GM12865 (cell line): ENCODE measurements around the gene PTPRH.
"Not testable (repeated sequence)": the region's sequence is repeated elsewhere in the genome, so short reads cannot be mapped to it uniquely, and the experiment has no call there.

ENCODE experiments used
- DNase-seq: peaks from one replicate; pipeline ENCODE4 v3.0.0; 2010; ENCODE audit warnings: low read depth
- H3K4me3 ChIP-seq: 2 replicates; pipeline ENCODE4 v1.5.1; 2011; ENCODE audit warnings: mild to moderate bottlenecking, low read depth, low read length, control low read depth
- TF ChIP-seq, protein P1 (sequence below): IDR thresholded peaks from 2 replicates; pipeline ENCODE4 v1.5.1; 2011; ENCODE audit warnings: low read length, control low read depth, low read depth, inconsistent platforms; ENCODE audit not compliant: insufficient read depth; ENCODE audit errors: missing control alignments

The PTPRH gene

DNA sequence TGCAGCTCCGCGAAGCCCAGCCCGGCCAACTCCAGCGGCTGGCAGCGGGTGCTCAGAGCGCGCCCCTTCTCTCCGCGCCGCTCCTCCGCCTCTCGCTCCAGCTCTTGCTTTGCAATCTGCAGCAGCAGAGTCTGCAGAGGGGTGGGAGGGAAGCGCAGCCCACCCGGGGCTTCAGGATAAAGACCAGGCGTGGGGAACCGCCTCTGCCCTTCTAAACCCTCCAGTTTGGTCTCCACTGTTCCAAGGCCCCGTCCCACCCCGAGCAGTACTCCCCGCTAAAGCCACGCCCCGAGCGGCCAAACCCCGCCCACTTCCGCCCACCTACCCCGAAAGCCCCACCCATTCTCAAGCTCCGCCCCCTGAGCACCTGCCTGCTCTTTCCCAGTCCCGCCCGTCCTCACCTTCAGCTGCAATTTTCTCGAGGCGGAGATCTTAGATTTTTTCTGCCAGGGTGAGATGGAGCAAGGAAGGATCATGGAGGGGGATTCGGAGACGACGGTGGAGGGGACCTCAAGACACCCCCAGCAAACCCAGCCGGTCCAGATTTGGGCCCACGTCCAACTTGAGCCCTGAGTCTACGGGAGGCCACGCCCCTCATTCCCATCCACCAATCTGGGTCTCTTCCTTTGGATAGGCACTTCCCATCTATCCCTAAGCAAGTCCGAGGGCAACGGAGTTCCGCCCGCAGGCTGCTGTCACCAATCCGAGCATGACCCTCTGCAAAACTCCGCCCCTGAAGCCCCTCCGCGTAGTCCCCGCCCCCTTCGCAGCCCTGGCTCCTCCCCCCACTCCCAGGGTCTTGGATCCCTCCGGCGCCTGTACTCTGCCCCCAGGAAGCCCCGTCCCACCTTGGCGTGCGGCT is 52.9 kb downstream of the PTPRH start:
- TF ChIP-seq, protein P1, sequence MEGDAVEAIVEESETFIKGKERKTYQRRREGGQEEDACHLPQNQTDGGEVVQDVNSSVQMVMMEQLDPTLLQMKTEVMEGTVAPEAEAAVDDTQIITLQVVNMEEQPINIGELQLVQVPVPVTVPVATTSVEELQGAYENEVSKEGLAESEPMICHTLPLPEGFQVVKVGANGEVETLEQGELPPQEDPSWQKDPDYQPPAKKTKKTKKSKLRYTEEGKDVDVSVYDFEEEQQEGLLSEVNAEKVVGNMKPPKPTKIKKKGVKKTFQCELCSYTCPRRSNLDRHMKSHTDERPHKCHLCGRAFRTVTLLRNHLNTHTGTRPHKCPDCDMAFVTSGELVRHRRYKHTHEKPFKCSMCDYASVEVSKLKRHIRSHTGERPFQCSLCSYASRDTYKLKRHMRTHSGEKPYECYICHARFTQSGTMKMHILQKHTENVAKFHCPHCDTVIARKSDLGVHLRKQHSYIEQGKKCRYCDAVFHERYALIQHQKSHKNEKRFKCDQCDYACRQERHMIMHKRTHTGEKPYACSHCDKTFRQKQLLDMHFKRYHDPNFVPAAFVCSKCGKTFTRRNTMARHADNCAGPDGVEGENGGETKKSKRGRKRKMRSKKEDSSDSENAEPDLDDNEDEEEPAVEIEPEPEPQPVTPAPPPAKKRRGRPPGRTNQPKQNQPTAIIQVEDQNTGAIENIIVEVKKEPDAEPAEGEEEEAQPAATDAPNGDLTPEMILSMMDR = no peak
- no peak overlapping the region for H3K4me3 ChIP-seq
- peak; percentile 31 for DNase-seq

DNA sequence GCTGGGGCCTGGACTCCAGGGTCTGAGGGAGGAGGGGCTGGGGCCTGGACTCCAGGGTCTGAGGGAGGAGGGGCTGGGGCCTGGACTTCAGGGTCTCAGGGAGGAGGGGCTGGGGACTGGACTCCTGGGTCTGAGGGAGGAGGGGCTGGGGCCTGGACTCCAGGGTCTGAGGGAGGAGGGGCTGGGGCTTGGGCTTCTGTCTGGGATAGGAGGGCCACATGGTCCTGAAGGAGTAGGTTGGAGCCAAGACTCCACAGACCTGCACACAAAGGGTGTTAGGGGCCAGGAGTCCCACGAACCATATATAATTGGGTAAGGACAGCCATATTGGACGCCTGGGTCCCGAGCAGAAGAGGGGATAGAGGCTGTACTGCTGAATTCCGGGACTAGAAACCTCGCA is 53.5 kb downstream of the PTPRH start:
- H3K4me3 ChIP-seq, DNase-seq: not testable (repeated sequence)

DNA sequence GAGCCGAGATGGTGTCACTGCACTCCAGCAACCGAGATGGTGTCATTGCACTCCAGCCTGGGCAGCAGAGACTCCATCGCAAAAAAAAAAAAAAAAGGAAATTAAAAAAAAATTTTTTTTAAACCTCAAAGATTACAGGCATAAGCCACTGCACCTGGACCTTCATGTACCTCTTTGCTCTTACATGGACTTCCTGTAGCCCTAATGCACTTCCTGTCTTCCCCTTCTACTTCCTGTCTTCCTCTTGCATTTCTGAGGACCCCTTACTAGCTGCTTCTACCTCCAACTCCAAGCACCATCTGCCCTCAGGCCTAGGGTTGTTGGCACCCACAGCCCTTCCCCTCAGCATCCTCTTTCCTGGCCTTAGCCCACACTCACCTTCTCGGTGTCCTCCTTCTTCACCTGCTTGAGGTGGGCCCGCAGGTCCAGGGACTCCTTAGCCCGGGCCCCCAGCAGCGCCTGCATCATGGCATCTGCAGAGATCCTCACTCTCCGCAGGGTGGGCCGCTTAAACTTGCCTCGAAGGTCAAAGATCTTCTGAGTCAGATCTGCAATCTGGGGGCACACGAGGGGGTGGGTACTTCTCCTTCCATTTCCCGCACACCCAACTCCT is 55.5 kb downstream of the PTPRH start:
- TF ChIP-seq, protein P1 = no peak
- H3K4me3 ChIP-seq = no peak overlapping the region
- DNase-seq = no peak

DNA sequence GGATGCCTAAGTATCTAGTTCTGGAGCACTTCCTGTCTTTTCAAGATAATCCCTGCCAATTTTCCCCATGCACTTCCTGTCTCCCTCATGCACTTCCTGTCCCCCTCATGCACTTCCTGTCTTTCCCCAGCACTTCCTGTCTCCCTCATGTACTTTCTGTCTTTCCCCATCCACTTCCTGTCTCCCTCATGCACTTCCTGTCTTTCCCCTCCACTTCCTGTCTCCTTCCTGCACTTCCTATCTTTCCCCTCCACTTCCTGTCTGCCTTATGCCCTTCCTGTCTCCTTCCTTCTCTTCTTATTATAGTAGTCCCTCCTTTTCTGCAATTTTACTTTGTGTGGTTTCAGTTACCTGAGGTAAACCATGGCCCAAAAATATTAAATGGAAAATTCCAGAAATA is 57.3 kb downstream of the PTPRH start:
- no peak for DNase-seq
- TF ChIP-seq, protein P1 = no peak
- no peak overlapping the region for H3K4me3 ChIP-seq

DNA sequence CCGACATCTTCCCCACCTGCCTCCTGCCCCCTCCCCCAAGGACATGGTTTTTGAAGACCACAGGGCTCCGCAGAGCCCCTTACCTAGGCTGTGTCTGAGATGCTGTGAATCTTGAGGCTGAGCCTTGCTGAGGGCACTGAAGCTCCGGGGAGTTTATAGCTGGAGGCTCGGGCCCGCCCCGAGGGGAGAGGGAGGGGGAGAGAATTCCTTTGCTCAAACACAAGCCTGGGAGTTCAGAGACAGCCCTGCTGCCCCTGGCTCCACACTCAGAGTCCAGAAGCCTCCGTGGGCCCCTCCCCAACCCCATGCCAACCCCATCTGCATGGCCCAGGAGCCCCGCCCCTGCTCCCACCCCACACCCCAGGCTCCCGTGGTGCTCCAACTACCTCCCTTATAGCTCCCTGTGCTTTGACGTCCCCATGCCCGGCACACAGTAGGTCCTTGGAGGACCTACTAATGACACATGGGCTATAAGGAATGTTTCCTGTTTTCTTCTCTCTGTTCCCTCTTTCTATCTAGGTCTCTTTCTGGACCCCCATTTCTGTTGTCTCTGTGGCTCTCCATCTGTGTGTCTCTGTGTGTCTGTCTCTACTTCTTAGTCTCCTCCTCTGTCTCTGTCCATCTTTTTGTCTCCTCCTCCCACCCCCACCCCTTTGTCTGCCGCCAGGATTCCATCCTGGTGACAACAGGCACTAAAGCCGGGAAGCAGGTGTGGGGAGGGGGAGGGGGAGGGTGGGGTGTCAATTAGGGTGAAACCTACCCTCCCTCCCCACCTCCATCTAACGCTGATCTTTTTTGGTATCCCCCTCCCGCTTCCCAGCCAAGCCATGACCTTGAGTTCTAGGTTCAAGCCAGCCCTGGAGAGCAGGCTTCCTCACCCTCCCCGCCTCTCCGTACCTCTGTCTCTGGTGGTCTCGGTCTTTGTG is 60.0 kb downstream of the PTPRH start, which contains the start of gene TNNT1:
Gene TNNT1, minus strand, starts transcription at position 129 of the 926 bp plus-strand sequence. CDS start 2,049 bp downstream, outside the sequence.
- TF ChIP-seq, protein P1 = no peak
- no peak for DNase-seq
- H3K4me3 ChIP-seq = no peak within 1 kb of the TSS

DNA sequence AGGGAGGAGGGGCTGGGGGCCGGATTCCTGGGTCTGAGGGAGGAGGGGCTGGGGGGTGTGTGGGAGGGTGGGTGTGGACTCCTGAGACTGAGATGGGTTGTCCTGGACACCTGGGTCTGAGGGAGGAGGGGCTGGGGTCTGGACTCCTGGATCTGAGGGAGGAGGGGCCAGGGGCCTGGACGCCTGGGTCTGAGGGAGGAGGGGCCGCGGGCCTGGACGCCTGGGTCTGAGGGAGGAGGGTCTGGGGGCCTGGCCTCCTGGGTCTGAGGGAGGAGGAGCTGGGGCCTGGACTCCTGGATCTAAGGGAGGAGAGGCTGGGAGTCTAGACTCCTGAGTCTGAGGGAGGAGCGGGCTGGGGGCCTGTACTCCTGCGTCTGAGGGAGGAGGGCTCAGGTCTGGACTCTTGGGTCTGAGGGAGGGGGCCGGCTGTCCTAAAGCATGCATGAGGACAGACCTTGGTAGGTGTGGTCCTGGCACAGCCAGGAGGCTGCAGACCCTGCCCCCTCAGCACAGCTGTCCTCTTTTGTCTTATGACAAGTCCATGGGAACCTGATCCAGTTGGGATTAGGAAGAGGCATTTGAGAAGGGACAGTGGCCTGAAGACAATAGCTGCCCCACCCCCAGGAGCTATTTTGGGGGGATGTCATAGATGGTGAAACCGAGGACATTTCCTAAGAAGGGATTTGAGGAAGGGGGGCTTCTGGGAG is 61.6 kb downstream of the PTPRH start:
- TF ChIP-seq, protein P1 = no peak
- H3K4me3 ChIP-seq = no peak overlapping the region
- DNase-seq = no peak
